Mesothelial cell of epicardium (in vitro differentiated cells): ENCODE results near the gene IQCN. TPM values are rescaled to one million over a fixed set of nuclear protein-coding genes. Genes with fewer than 3 reads are reported as not detected.

Experiments used
- DNase-seq, 2 experiments: peaks; one replicate each; pipeline ENCODE4 v3.0.0; 2021; ENCODE audit warnings: low spot score in 2 of 2; ENCODE audit not compliant: unreplicated experiment in 2 of 2
- H3K27ac Mint-ChIP-seq: 2 replicates; pipeline ENCODE4 v1.8.0; 2021; ENCODE audit warnings: mixed read lengths
- H3K27me3 Mint-ChIP-seq: 2 replicates; pipeline ENCODE4 v1.8.0; 2021; ENCODE audit warnings: low read depth, mixed read lengths
- H3K36me3 Mint-ChIP-seq: 2 replicates; pipeline ENCODE4 v1.8.0; 2021; ENCODE audit warnings: mixed read lengths
- H3K4me1 Mint-ChIP-seq: 2 replicates; pipeline ENCODE4 v1.8.0; 2021; ENCODE audit warnings: mixed read lengths
- H3K4me3 Mint-ChIP-seq: 2 replicates; pipeline ENCODE4 v1.8.0; 2021; ENCODE audit warnings: mild to moderate bottlenecking, moderate library complexity, mixed read lengths
- H3K9me3 Mint-ChIP-seq: 2 replicates; pipeline ENCODE4 v1.8.0; 2021; ENCODE audit warnings: mixed read lengths
- total RNA-seq: library from RNA; stranded (reverse); gene quantifications from 3 replicates; pipeline ENCODE4 v1.2.1, GENCODE V29; 2021
- TF ChIP-seq, protein P1 (sequence below): fragments of 200-600 bp; sonication (generic); IDR thresholded peaks from one replicate; pipeline ENCODE4 v1.5.0; 2021; ENCODE audit warnings: antibody characterized with exemption; ENCODE audit not compliant: unreplicated experiment

The IQCN gene
- total RNA-seq, 1 donor from 2014 or later = 17.1 TPM

DNA sequence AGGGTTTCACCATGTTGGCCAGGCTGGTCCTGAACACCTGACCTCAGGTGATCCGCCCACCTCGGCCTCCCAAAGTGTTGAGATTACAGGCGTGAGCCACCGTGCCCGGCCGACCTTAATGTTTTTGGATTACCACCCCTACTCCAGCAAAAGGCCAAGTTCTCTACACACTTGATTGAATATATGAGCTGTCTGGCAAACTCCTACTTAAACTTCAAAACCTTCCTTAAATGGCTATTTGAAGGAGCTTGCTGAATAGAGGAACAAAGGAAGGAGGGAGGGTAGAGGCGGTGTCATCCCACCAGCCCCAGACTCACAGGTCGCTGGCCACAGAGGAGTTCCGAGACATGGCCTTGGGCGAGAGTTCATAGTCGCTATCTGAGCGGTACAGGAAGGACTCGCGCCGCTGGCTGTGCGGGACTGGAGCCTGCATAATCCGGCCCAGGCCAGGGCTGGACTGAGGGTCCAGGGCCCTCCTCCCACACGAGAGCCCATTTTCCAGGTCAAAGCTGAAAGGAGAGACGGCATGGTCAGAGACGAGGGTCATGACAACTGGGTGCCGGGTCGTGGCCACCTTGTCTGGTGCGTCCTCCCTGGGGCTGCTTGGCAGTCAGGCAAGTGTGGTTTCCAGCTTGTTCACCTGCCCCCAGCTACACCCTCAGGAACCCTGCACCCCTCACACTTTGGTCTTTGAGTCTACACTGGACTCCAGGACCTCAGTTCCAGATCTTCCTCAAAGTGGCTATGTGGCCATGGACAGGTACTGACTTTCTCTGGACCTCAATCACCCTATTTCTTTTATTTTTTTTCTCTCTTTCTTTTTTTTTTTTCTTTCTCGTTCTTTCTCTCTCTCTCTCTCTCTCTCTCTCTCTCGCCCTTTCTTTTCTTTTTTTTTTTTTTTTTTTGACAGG lies 52.2 kb downstream of the IQCN start:
- H3K4me3 Mint-ChIP-seq = no peak overlapping the region
- no peak overlapping the region for H3K27ac Mint-ChIP-seq
- no peak for DNase-seq
- TF ChIP-seq, protein P1, sequence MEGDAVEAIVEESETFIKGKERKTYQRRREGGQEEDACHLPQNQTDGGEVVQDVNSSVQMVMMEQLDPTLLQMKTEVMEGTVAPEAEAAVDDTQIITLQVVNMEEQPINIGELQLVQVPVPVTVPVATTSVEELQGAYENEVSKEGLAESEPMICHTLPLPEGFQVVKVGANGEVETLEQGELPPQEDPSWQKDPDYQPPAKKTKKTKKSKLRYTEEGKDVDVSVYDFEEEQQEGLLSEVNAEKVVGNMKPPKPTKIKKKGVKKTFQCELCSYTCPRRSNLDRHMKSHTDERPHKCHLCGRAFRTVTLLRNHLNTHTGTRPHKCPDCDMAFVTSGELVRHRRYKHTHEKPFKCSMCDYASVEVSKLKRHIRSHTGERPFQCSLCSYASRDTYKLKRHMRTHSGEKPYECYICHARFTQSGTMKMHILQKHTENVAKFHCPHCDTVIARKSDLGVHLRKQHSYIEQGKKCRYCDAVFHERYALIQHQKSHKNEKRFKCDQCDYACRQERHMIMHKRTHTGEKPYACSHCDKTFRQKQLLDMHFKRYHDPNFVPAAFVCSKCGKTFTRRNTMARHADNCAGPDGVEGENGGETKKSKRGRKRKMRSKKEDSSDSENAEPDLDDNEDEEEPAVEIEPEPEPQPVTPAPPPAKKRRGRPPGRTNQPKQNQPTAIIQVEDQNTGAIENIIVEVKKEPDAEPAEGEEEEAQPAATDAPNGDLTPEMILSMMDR = no peak
- H3K4me1 Mint-ChIP-seq = peaks cover 17% of the 10 kb centered on the region
- no peaks in the 10 kb centered on the region for H3K36me3 Mint-ChIP-seq
- H3K9me3 Mint-ChIP-seq = no peaks in the 10 kb centered on the region
- H3K27me3 Mint-ChIP-seq = peaks cover 49% of the 10 kb centered on the region

DNA sequence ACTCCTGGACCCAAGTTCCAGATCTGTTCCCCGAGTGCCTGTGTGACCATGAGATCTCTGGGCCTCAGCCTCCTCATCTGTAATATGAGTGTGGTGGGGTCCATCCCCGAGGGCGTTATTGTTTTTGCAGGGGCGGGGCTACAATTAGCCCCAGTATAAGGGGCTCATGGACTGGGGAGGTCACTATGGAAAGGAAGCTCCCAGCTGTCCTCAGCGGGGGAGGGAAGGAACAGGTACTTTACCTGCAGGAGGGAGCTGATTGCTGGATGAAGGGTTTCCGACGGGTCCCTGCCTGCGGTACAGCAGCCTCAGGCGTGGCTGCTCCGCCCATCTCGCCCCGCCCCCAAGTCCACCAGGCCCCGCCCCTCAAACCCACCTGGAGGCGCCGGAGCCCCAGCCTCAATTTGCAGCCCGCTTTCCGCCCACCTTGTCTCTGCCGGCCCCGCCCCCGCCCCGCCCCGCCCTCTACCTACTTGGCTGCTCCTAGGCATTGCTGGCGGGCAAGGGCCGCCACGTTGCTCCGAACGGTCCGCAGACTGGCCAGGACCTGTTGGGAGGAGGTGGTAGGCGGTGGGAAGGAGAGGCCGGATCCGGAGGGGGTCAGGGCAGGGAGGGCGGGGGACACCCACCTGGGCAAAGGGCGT lies 53.5 kb downstream of the IQCN start:
- H3K4me3 Mint-ChIP-seq = no peak overlapping the region
- no peak for DNase-seq
- no peak overlapping the region for H3K27ac Mint-ChIP-seq
- peaks cover 15% of the 10 kb centered on the region for H3K4me1 Mint-ChIP-seq
- H3K27me3 Mint-ChIP-seq = peaks cover 39% of the 10 kb centered on the region
- no peaks in the 10 kb centered on the region for H3K9me3 Mint-ChIP-seq
- H3K36me3 Mint-ChIP-seq = no peaks in the 10 kb centered on the region
- TF ChIP-seq, protein P1 = no peak

DNA sequence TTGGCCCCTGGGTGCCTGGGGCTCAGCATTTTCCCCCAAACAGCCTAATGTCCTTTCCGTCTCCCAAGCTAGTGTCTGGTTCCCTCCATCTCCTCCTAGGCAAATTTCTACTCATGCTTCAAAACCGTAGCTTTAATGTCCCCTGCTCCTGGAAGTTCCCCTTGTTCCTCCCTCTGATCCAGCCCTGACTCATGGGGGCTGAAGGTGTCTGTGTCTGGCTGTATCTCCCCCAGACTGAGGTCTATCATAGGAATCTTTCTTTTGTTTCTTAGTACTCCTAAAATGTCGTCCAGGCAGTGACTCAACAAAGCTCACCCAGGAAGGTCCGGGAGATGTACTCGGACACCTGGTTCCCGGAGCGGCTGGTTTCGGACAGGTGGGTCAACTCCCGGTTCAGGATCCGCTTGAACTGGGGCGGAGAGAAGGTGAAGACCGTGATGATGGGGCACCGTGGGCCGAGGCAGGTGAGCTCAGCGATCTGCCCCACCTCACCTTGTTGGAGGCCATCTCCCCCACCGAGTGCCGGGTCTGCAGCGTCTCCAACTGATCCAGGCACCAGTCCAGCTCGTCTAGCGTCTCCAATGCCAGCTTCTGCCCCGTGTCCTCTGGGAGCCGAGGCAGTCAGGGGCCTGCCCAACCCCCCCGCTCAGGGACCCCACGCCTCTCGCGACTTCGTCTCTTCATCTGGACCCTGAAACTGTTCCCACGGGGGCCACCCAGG lies 54.2 kb downstream of the IQCN start:
- H3K27me3 Mint-ChIP-seq = peaks cover 32% of the 10 kb centered on the region
- H3K4me1 Mint-ChIP-seq = peaks cover 10% of the 10 kb centered on the region
- H3K36me3 Mint-ChIP-seq = no peaks in the 10 kb centered on the region
- H3K4me3 Mint-ChIP-seq = no peak overlapping the region
- H3K9me3 Mint-ChIP-seq = no peaks in the 10 kb centered on the region
- H3K27ac Mint-ChIP-seq = no peak overlapping the region
- no peak for DNase-seq
- TF ChIP-seq, protein P1 = no peak

DNA sequence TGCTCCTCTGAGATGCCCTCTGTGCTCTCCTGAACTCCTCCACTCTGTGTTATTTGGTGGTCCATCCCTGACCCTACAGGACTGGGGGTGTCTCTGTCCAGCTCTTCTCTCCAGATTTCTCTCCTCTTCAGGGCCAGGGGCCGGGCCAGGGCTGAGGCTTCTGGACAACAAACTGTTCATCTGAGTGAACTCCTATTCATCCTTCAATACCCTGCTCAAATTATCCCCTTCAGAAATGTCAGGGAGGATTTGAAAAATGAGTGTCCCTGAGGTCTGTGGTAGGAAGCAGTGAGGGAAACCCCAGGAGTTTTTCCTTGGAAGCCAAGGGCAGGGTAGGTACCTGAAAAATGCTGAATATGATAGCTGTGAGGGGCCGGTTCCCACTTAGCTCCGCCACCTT lies 55.7 kb downstream of the IQCN start:
- Mint-ChIP-seq H3K27me3 (peaks cover 24% of the 10 kb centered on the region), H3K4me3 (no peak overlapping the region), H3K4me1 (peaks cover 3% of the 10 kb centered on the region), H3K27ac (no peak overlapping the region), H3K36me3 (no peaks in the 10 kb centered on the region), H3K9me3 (no peaks in the 10 kb centered on the region)
- TF ChIP-seq, protein P1 = no peak
- DNase-seq = no peak

DNA sequence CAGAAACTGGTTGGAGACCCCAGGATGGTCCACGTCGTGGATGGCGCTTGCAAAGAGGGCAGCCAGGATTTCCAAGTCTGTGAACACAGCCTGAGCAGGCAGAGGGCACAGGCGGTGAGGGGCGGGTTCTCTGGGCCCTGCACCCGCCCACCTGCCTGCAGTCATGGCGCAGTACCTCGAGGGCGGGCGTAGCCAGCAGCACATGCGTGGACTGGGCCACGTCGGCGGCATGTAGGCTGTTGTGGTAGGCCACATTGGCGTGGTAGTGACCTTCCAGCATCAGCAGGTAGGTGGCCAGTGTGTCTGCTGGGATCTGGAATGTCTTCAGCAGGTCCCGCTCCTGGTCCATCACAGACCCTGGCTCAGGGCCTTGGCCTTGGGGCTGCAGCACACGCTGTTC lies 56.1 kb downstream of the IQCN start:
- Mint-ChIP-seq H3K4me3 (no peak overlapping the region), H3K27ac (no peak overlapping the region), H3K27me3 (peaks cover 22% of the 10 kb centered on the region), H3K9me3 (no peaks in the 10 kb centered on the region), H3K36me3 (no peaks in the 10 kb centered on the region), H3K4me1 (peaks cover 3% of the 10 kb centered on the region)
- TF ChIP-seq, protein P1 = no peak
- no peak for DNase-seq
